Endometrial microvascular endothelial cells (primary cell): ENCODE data around the gene RNASE8. TPM values are rescaled to one million over a fixed set of nuclear protein-coding genes. Genes with fewer than 3 reads are reported as not detected.

ENCODE experiments used
- in situ Hi-C: cut with HindIII; loops from 2 replicates; pipeline ENCODE4 v1.10.0; 2017; ENCODE audit warnings: low sequenced_read_pairs, low pct_unique_long_range_greater_than_20kb; ENCODE audit errors: inconsistent ontology term
- total RNA-seq: library from RNA; depleted of rRNA; stranded (reverse); fragments of >200 nt; gene quantifications from one replicate; pipeline ENCODE4 v1.2.3, GENCODE V29; 2015; ENCODE audit errors: inconsistent ontology term

Gene RNASE8
- total RNA-seq, 1 donor from 2014 or later, result not detected

- in situ Hi-C loops, result no loop called here
Observed at GRCh38 chr14:21068521-21069387, 11.1 kb downstream of the RNASE8 start.

GRCh38 chr14:21069388-21070082 lies 11.9 kb downstream of the RNASE8 start:
- in situ Hi-C loops, result no loop called here

GRCh38 chr14:21070083-21070609 lies 12.5 kb downstream of the RNASE8 start, which contains the start of gene ARHGEF40:
Gene ARHGEF40 (plus strand): TSS chr14:21070304. CDS start chr14:21070397, 93 bp downstream.
- in situ Hi-C loops, result no loop called here

GRCh38 chr14:21070610-21071224 lies 13.1 kb downstream of the RNASE8 start:
- in situ Hi-C loops, result no loop called here

- in situ Hi-C loops, result no loop called here
Observed at GRCh38 chr14:21071225-21072030, 13.8 kb downstream of the RNASE8 start.

GRCh38 chr14:21072031-21072473 lies 14.4 kb downstream of the RNASE8 start:
- in situ Hi-C loops, result no loop called here

GRCh38 chr14:21072781-21073339 lies 15.2 kb downstream of the RNASE8 start:
- in situ Hi-C loops, result no loop called here

- in situ Hi-C loops, result no loop called here
Observed at GRCh38 chr14:21073921-21074320, 16.3 kb downstream of the RNASE8 start.

GRCh38 chr14:21074398-21075272 lies 17.0 kb downstream of the RNASE8 start:
- in situ Hi-C loops, result no loop called here

- in situ Hi-C loops, result no loop called here
Observed at GRCh38 chr14:21075719-21076437, 18.3 kb downstream of the RNASE8 start.

- in situ Hi-C loops, result no loop called here
Observed at GRCh38 chr14:21077672-21078071, 20.1 kb downstream of the RNASE8 start.

- in situ Hi-C loops, result no loop called here
Observed at GRCh38 chr14:21078287-21078686, 20.7 kb downstream of the RNASE8 start.

- in situ Hi-C loops, result no loop called here
Observed at GRCh38 chr14:21078726-21079125, 21.1 kb downstream of the RNASE8 start.

GRCh38 chr14:21081521-21082142 lies 24.0 kb downstream of the RNASE8 start:
- in situ Hi-C loops, result no loop called here

- in situ Hi-C loops, result no loop called here
Observed at GRCh38 chr14:21083565-21084325, 26.1 kb downstream of the RNASE8 start.

GRCh38 chr14:21084396-21084795 lies 26.8 kb downstream of the RNASE8 start:
- in situ Hi-C loops, result no loop called here
